Stimulated activated CD4-positive, alpha-beta T cell treated with anti-CD3 and anti-CD28 coated beads, Interleukin-1b, Interleukin-23, amount 100 ng/mL, for 1 hour (primary cell): ENCODE data around the gene HABP2.

Experiments used
- DNase-seq, 2 donors: peaks; one replicate each; pipeline ENCODE4 v3.0.0-alpha.2; 2020; ENCODE audit warnings: low read depth in 2 of 2

The HABP2 gene

GRCh38 chr10:113631684-113632367 is 79.0 kb downstream of the HABP2 start:
- no peak for DNase-seq
